GM21423 (cell line): ENCODE measurements around the gene NPS.
A peak's percentile ranks its signal among the peaks of the same experiment; 100 is the strongest.

Experiments used
- ATAC-seq: cut with Tn5 transposase; IDR thresholded peaks from one replicate; pipeline ENCODE4 v1.9.1; 2021; ENCODE audit warnings: mild to moderate bottlenecking, moderate library complexity; ENCODE audit not compliant: unreplicated experiment

Gene NPS

DNA sequence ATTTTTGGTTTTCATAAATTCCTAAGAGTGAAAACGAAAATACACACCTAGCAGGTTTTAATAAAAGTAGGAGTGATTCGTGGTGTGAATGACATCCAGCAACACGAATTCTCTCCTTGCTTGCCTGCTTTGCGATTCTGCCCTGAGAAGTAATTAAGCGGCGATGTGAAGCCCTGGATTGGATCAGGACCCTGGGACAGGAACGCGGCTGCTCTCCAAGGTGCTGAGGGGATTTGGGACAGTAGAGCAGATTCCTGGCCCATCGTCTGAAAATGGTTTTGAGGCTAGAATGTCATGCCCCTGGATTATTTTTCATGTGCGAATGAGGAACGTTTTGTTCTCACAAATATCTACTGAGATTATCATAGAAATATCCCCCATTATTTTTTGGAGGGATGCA is 7.8 kb downstream of the NPS start:
- no peak for ATAC-seq

DNA sequence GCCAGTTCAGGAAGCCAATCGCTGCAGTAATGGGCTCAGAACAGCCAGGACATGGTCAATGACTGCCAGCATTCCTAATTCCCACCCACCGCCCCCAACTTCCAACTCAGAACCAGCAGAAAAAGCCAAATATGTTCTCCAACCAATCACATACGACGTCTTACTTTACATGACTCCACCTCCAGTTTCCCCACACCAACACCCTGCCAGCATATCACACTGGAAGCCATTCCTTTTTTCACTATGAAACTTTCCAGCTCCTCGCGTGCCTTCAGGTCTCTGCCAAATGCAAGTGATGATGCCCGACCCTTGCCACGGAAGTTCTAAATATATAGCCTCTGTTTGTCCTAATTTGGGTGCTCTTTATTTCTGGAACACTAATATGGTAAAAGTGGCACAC is 12.5 kb downstream of the NPS start:
- ATAC-seq, result no peak

DNA sequence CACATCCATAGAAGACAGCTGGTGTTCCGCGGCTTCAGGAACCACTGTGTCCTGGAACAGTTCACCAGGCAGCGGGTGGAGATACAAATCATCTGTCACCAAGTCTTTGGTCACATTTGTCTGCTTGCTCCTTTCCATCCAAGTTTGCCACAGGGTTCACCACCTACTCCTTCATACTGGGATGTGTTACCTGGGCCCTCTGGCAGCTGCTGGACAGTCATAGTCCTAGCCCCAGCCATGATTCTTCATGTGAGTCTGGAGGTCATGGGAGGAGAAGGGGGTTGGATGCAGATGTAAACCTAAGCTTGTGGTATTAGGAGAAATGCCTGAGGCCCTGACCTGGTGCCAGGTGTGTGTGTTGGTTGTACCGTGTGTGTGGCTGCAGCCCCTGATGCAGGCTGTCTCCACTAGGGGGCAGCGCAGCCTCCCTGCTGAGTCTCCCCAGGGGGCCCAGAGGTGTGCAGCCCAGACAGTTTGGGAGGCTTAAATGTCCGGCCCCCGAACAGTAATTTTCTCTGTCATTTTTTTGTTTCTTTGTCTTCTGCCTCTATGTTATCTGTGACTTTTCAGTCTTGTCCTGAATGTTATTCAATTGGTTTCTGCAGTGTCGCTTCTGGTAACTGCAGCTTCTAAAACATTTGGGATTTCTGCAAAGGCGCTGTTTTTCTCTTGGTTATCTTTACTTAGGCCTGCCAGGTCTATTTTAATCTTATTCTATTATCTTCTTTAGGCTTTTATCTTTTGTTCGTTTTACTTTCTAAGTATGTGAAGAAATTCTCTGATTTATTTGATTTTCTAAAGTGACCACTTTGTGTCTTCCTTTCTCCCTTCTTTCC is 14.8 kb downstream of the NPS start:
- peak; percentile 69 for ATAC-seq

DNA sequence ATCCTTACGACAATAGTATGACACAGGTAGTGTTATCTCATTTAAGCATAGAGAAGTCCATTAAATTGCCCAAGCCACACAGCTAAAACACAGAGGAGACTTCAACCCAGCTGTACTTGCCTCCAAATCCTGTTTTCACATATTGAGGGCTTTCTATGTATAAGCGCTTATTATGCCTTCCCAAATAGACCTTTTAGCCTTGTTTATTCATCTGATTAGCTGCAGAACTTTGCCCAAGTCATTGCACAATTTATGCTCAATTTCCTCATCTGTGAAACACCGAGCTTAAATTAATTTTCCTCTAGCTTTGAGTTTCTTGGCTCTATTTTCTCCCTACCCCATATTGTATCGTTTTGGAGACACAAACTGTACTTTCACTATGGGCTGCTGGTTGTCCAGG is 15.5 kb downstream of the NPS start:
- no peak for ATAC-seq

DNA sequence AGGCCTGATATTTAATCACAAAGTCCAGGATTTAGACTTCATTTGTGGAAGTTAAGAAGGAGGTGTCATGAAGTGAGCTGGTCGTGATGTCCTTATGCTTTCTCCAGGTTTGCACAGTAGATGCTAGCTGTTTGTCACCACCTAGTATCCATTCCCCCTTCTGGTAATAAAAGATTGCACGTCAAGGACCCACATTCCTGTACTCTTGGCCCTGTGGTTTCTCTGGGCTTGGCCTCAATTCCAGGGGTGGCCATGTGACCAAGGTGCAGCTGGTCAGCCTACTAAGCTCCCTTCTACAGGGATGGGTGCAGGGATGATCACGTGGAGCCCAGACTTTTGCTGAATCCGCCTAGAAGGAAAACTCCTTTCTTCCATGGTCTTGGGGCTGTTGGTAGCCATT is 16.5 kb downstream of the NPS start:
- no peak for ATAC-seq

DNA sequence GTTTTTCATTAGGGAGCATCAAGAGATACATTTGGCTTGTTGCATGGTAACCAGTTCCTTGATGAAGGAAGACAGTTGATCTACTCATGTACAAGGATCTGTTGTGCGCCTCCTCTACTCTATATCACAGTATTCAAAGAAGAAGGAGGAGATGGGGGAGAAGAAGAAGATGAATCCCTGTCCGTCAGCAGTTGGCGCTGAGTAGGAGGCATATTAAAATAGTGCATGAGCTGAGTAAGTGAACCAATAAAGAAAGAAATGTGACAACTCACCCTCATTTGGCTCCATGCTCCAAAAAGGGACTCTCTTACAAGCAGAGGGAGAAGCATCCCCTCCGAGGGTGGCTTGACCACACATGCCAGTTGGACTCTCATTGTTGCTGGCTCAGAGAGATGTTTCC is 20.1 kb downstream of the NPS start:
- no peak for ATAC-seq

DNA sequence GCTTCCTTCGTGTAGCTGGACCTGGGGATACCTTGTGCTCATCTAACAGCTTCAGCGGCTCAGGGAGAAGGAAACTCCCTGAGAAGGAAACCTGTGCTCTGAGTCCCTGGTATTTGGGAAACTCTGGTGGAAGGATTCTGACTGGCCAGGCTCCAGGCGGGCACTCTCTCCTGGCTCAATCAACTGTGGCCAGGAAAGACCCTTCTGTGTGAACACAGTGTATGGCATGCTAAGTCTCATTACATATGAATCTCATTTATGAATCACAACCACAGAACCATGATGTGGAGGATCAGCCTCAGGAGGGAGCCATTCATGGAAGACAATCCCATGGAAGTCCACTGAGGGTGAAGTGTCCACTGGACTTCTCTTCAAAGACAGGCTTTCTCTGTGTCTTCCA is 20.9 kb downstream of the NPS start:
- ATAC-seq, result no peak

DNA sequence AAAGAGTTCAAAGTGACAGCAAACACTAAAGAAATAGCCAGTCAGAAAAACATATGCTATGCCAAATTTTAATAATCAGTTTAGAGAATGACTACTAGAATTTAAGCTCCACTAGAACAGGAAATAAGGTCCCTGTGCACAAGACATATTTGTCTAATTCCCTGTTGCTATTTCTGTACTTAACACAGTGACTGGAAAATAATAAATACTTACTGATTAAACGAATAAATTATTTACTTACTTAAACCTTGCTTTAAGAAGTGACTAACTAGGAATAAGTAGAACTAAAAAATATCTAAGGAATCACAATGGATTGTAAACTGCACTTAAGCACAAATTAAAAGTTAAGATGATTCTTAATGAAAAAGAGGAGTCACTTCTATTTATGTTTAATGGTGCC is 22.3 kb downstream of the NPS start:
- ATAC-seq, result no peak

DNA sequence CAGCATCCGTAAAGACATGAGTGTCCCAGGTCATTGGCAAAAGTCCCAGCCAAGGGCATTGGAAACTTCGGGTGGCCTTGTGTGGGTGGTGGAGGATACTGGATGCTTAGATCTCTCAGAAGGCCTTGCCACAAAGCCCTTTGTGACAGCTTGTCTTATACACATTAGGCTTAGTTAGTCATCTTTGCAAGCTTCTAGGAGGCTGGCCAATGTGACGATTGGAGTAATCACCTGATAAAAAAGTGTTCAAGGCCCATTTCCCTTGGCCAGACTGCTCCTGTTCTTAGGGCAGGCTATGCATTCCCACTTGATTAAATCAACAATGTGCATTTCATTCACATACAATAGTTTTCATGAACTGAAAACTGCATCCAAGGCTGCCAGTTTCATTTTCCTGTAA is 26.9 kb downstream of the NPS start:
- ATAC-seq, result no peak

DNA sequence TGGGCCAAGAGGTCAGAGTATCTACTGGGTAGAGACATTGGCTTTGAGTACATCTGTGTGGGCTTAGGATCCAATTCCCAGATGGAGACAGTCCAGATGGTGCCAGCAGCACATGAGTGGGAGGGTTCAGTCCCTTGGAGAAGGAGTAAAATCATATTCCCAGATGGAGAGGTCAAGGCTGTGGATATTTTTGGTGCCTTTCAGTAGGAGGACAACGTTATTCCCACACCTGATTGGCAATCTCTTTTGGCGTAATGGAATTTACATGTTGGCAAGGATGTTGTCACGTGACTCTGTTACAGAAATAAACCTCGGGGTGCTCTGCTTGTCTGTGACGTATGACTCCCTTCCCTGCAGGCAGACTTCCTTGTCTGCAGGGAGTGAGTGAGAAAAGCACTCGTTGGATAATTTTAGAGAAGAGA is 27.6 kb downstream of the NPS start:
- ATAC-seq, result no peak

DNA sequence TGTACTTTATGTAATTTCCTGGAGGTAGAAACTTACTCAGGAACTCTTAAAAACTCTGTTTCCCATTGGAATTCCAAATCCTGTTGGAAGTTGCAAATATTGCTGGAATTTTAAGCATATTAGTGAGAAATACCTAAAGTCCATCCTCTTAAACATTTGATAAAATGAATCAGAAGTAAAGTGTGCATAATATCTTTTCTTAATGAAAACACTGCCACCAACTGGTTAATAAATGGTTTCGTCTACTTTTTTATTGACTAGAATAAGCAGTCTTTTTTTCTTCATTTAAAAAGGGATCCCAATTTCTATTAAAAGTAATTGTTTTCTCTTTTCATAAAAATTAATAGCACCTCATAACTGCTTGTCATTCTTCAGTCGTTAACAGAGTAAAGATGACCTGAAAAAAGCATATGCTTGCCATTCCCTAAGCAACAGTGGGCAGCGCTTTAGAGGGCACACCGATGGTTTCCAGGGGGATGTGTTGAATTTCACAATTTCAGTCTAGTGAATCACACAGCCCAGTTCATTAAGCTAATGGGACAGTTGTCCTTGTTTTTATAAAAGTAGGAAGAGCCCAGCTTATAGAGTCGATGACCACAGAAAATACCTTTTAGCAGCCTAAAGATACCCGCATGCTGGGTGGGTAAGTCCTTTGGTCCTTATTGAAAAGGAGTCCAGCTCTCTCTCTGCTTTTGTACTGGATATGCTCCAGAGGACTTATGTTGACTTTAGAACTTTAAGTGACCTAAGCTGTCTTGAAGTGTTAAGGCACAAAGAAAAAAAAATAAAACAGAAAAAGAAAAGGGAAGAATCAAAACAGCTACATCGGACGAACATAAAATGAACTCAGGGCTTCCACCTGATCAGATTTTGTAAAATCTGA is 28.5 kb downstream of the NPS start:
- no peak for ATAC-seq

DNA sequence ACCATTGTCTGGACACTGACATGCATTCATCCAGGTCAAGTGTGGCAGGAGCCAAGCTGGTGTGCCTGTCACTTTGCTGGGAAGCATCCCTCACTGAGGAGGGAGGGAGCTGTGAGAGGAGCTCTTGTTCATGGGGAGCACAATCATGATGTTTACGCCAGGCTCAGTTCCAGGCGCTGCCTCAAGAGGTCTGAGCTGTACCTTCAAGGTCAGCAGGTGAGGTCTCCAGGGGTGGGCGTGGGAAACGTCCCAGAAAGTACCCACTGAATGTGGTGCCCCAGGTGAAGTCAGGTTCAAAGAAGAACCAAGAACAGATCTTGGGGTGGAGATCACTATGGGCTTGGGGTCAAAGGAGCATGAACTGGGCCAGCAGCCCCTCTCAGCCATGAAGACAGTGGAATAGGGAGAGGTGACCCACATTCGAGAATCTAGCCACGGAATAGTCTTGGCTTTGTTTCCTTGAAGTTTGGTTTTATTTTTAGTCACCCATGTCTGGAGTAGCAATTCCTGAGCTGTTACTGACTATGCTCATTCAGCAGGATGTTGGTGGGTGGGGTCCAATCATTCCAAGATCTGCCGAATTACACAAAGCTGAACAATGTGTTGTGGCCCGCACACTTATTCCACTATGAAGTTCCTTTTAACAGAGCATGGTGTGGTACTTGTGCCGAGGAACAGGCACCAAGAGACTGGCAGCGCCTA is 29.3 kb downstream of the NPS start:
- no peak for ATAC-seq

DNA sequence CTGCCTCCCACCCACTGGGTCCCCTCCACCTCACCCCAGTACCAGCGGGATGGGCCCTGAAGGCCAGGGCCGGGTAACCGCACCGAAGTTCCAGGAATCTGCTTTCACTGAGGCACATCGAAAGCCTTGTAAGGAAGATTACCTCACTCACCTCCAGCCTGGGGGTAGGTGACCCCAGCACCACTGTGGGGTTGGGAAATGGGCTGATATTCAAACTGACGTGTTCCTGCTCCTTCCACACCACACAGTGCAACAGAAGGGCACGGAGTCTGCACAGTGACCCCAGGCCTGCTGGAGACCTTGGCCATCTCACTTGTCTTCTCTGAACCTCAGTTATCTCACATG is 29.8 kb downstream of the NPS start:
- no peak for ATAC-seq

DNA sequence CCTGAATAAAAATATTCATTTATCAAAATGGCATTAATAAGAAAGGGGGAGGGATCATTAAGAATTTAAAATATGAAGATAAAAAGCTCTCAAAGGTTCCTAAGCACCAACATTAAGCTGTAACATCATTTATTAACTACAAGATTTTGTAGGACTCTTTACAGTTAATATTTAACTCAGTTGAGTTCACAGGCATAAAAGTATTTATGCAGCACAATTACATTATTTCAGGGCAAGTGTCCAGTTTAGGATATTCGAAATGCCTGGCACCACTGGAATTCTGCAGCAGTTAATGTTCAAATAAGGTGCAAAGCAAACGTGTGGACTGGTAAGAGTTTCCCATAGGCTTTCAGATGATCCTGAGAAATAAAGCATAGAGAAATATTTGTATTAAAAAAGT is 30.5 kb downstream of the NPS start:
- ATAC-seq, result no peak

DNA sequence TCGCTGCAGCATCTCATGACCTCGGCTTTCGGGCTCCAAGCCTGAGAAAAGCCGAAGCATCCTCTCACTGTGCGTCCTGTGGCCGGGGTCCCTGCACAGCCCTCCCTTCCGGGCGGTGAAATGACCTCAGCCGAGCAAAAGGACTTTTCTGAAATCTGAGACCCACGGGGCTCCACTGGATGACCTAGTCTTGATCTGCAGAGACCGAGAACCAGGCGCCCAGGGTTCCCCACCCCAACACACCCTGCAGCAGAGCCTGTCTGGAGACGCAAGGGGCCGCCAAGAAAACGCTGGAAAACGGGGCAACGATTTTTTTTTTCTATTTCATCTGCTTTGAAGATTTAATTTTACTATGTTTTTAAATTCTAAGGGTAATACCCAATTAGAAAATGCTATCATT is 31.7 kb downstream of the NPS start:
- no peak for ATAC-seq

DNA sequence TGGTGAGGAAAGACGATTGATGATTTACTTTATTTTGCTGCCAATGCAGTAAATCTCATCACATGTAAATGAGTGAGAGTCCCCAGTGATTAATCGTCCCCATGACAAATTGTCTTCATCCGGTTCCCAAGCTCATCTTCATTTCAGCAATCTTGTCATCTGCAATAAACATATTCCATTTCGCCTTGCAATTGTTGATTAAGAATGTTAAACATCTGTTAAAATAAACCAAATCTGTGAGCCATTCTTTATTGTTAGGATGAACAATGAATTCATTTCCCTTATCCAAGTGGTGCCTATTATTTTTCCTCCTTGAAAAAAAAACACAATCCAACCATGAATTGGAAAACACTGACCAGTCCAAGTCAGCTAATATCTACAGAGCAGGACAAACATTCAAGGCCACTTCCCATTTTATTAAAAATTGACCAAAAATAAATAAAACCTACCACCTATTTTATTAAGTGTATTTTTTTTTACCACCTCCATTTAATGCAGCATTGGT is 36.5 kb downstream of the NPS start:
- no peak for ATAC-seq

DNA sequence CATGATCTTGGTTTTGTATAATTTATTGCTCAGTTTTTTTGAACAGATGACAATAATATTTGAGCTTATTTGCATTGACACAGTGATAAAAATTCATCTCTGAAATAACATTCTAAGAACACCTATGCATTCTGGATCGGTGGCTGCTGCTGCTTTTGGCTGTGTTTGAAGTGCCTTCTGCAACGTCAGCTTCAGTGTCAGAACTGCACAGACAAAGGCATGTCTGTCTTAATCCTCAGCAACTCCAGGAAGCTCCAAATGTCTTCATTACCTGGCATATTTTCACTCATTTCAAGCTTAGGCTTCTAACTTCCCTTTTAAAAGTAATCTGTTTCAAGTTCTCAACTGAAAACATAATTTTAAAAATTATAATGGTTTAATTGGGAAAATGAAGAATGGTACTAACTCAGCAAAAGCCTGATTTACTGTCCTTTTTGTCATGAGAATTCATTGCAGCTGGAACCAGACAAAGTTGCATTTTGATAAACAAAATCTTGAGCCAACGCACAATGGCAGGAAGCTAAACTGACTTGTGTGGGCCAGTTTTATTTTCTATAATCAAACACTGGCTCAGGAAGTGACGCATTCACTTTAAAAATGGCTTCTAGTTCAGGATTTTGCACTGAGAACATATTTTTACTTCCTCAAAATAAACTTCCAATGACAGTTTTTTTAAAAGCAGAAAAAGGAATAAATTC is 38.7 kb downstream of the NPS start:
- ATAC-seq, result no peak

DNA sequence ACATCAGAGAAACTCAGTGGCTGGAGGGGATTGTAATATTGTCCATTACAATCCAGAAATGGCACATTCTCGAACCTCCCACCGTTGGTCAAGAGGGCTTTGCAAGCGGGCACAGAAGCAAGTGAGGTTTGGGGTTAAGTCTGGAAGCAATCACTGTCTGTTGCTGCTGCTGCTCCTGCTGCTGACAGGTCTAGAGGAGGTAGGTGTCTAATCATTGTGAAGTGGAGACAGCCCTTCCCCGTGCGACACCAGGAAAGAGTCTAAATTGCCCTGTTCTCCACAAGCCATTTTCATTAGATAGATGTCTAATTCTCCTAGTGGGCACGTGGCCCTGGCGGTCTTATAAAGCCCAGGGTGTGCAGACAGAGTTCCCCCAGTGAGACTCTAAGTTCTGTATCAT is 43.5 kb downstream of the NPS start:
- ATAC-seq, result no peak

DNA sequence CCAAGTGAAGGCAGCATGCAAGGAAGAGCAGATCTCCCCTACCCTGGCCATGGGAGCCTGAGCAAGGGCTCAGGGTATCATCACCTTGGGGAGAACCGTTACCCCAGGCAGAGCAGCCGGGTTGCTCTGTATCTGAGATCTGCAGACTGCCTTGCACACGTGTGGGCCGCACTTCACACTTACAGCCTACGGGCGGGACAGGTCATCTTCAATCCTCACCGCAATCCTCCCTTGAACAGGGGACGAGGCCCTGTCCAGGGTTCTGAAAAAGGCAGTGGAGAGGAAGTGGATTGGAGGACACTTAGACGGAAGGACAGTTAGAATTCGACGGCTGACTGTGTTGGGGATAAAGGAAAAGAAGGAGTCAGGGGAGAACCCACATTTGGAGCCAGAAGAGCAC is 51.4 kb downstream of the NPS start:
- no peak for ATAC-seq
